ENCODE data around the gene APOA1. TPM values are rescaled to one million over a fixed set of nuclear protein-coding genes. Genes with fewer than 3 reads are reported as not detected.

The APOA1 gene
- total RNA-seq, 1 experiment from 2014 or later, result not detected

DNA sequence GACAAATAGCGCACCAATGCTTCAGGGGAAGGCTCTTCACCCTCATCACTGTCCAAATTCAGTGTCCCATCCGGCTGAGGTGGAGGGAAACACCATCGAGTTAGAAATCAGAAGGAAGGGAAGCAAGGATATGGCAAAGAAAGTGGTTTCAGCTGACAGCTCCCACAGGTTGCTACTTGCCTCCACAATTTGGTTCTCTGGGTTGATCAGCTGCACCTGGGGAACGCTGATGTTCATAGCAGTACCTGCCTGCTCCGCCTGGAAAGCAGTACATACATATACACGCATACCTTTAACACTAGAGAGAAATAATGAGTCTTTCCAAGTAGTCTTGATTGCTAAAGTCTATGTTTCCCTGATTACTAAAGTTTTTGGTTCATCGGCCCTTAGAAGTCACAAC, 37.8 kb upstream of the APOA1 start:
- no peaks in the 10 kb centered on the region for H3F3A ChIP-seq (ENCODE audit: insufficient read depth, low read depth)
- H3K27ac ChIP-seq, result no peak overlapping the region
- intact Hi-C loops (cut with micrococcal nuclease; ENCODE audit: unreplicated experiment), result no loop called here
- ChIA-PET CTCF (no interaction called here), POLR2A (ENCODE audit: unreplicated experiment) (no interaction called here)
- no peak for DNase-seq
- no TSS peak for BruUV-seq (replicated peaks)
- H3K27me3 ChIP-seq (ENCODE audit: insufficient read depth, low read depth), result no peaks in the 10 kb centered on the region
- TF ChIP-seq, protein P1, sequence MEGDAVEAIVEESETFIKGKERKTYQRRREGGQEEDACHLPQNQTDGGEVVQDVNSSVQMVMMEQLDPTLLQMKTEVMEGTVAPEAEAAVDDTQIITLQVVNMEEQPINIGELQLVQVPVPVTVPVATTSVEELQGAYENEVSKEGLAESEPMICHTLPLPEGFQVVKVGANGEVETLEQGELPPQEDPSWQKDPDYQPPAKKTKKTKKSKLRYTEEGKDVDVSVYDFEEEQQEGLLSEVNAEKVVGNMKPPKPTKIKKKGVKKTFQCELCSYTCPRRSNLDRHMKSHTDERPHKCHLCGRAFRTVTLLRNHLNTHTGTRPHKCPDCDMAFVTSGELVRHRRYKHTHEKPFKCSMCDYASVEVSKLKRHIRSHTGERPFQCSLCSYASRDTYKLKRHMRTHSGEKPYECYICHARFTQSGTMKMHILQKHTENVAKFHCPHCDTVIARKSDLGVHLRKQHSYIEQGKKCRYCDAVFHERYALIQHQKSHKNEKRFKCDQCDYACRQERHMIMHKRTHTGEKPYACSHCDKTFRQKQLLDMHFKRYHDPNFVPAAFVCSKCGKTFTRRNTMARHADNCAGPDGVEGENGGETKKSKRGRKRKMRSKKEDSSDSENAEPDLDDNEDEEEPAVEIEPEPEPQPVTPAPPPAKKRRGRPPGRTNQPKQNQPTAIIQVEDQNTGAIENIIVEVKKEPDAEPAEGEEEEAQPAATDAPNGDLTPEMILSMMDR (conservative IDR thresholded peaks at IDR 0.05), result no peak
- no peak for TF ChIP-seq EZH2 (IDR thresholded peaks at IDR 0.05; ENCODE audit: low read depth)
- H3K4me3 ChIP-seq, result no peak overlapping the region
- H3K9me3 ChIP-seq (ENCODE audit: insufficient read depth, low read depth), result no peaks in the 10 kb centered on the region
- H3K36me3 ChIP-seq (ENCODE audit: low read depth), result no peaks in the 10 kb centered on the region
- no peaks in the 10 kb centered on the region for H3K9me2 ChIP-seq (ENCODE audit: insufficient read depth)
- no peak overlapping the region for H2AFZ ChIP-seq
- no peak overlapping the region for H3K4me2 ChIP-seq
- 0 out of 2 replicates have a peak, but pooled peaks cover 3% of the 10 kb centered on the region for H3K4me1 ChIP-seq (replicated peaks; ENCODE audit: insufficient read depth)
- H3K79me2 ChIP-seq (ENCODE audit: low read depth), result no peaks in the 10 kb centered on the region
- 0 out of 2 replicates have a peak, but pooled peaks cover 3% of the 10 kb centered on the region for H4K20me1 ChIP-seq (ENCODE audit: insufficient read depth)

DNA sequence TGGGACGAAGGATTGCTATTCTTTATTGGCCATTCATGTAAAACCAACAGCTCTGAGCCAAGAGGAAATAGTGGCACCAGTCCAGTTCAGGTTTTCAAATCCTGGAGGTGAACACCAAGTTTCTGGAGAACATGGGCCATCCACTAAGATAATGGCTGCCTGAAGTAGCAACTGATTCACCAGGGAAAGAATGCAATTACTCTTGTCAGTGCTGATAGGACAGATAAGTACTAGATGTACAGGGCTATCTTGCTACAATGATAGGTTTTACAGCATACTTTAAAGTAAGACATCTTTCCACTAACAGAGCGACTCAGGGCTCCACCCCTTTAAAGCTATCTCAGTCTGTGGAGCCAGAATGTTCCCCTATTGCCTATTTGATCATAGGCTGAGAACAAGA, 36.8 kb upstream of the APOA1 start:
- no TSS peak for BruUV-seq (replicated peaks)
- H3K27ac ChIP-seq, result no peak overlapping the region
- no peaks in the 10 kb centered on the region for H3F3A ChIP-seq (ENCODE audit: insufficient read depth, low read depth)
- no peaks in the 10 kb centered on the region for H3K9me3 ChIP-seq (ENCODE audit: insufficient read depth, low read depth)
- DNase-seq, result no peak
- H3K4me1 ChIP-seq (replicated peaks; ENCODE audit: insufficient read depth), result no peaks in the 10 kb centered on the region
- no peaks in the 10 kb centered on the region for H3K79me2 ChIP-seq (ENCODE audit: low read depth)
- no peak overlapping the region for H2AFZ ChIP-seq
- no peaks in the 10 kb centered on the region for H4K20me1 ChIP-seq (ENCODE audit: insufficient read depth)
- no peak overlapping the region for H3K4me3 ChIP-seq
- TF ChIP-seq, protein P1 (conservative IDR thresholded peaks at IDR 0.05), result no peak
- no peak for TF ChIP-seq EZH2 (IDR thresholded peaks at IDR 0.05; ENCODE audit: low read depth)
- ChIA-PET POLR2A (ENCODE audit: unreplicated experiment) (no interaction called here), CTCF (no interaction called here)
- no peaks in the 10 kb centered on the region for H3K27me3 ChIP-seq (ENCODE audit: insufficient read depth, low read depth)
- no peaks in the 10 kb centered on the region for H3K9me2 ChIP-seq (ENCODE audit: insufficient read depth)
- H3K36me3 ChIP-seq (ENCODE audit: low read depth), result no peaks in the 10 kb centered on the region
- no peak overlapping the region for H3K4me2 ChIP-seq
- intact Hi-C loops (cut with micrococcal nuclease; ENCODE audit: unreplicated experiment), result no loop called here

DNA sequence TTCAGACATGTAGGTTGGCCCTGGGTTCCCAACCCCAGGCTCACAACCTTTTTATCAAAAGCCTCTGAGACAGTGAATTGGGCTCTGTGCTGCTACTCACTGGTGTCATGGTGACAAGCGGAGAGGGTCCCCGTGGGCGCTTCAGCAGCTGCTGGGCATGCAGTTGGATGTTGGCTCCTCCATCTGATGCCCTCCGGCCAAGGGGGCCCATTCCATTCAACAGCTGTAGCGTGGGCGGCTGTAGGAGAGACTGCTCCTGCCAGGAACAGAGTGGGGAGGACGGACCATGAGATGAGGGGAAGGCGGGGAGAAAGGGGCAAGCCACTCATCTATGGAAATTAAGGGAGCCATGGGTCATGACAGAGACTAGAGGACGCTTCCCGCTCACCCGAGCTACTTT, 36.0 kb upstream of the APOA1 start:
- no TSS peak for BruUV-seq (replicated peaks)
- no peaks in the 10 kb centered on the region for H3K9me2 ChIP-seq (ENCODE audit: insufficient read depth)
- intact Hi-C loops (cut with micrococcal nuclease; ENCODE audit: unreplicated experiment), result no loop called here
- no peak for DNase-seq
- no peak overlapping the region for H3K4me2 ChIP-seq
- no peaks in the 10 kb centered on the region for H3K36me3 ChIP-seq (ENCODE audit: low read depth)
- H4K20me1 ChIP-seq (ENCODE audit: insufficient read depth), result no peaks in the 10 kb centered on the region
- H3K27me3 ChIP-seq (ENCODE audit: insufficient read depth, low read depth), result no peaks in the 10 kb centered on the region
- H3K4me3 ChIP-seq, result no peak overlapping the region
- no peaks in the 10 kb centered on the region for H3K79me2 ChIP-seq (ENCODE audit: low read depth)
- POLR2A ChIA-PET (ENCODE audit: unreplicated experiment), result no interaction called here
- H3K27ac ChIP-seq, result no peak overlapping the region
- H3K4me1 ChIP-seq (replicated peaks; ENCODE audit: insufficient read depth), result no peaks in the 10 kb centered on the region
- no peak overlapping the region for H2AFZ ChIP-seq
- CTCF ChIA-PET, result interaction anchor here (0.7 kb wide), 1 partner anchor 59 kb away, joined by 3 read pairs; no protein-coding TSS in a partner anchor
- H3K9me3 ChIP-seq (ENCODE audit: insufficient read depth, low read depth), result no peaks in the 10 kb centered on the region
- no peak for TF ChIP-seq EZH2 (IDR thresholded peaks at IDR 0.05; ENCODE audit: low read depth)
- TF ChIP-seq, protein P1 (conservative IDR thresholded peaks at IDR 0.05), result no peak
- H3F3A ChIP-seq (ENCODE audit: insufficient read depth, low read depth), result no peaks in the 10 kb centered on the region

Data from PC-9 (cell line).